ENCODE data around the gene MUC22.

MUC22 gene

DNA sequence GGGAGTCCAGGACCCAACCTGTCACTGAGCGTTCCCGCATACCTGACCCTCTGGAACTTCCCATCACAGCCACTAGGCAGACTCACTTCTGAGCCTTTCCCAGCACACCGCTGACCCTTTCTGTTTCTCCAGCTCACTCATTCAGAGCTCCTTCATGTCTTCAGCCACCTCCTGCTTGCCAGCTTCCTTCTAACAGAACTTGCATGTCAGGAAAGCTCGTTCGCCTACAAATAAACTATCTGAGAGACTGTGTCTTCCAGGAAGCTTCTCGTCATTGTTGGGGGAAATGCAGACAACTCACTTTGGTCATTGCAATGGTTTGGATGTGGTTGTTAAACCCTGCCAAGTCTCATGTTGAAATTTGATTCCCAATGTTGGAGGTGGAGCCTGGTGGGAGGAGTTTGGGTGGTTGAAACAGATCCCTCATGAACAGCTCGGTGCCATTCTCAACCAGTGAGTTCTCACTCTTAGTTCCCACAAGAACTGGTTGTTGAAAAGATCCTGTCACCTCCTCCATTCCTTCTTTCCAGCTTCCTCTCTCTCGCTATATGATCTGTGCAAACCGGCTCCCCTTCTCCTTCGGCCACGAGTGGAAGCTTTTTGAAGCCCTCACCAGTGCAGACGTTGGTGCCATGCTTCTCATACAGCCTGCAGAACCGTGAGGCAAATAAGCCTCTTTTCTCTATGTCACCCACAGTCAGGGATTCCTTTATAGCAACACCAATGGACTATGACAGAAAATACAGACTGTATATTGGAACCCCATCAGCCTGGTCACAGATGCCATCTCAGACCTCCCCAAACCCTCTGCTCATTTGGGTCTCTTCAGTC lies 28.1 kb upstream of the MUC22 start:
- H3K9me3 ChIP-seq (ENCODE audit: insufficient read depth, low read depth, low read length): no peaks in the 10 kb centered on the region
- H2AFZ ChIP-seq (ENCODE audit: low read length): peak overlapping the region; percentile 59
- no peaks in the 10 kb centered on the region for H3K9me2 ChIP-seq (replicated peaks; ENCODE audit: low read depth, low read length)
- H3K4me3 ChIP-seq (ENCODE audit: low read length, poor library complexity, severe bottlenecking): peak overlapping the region; percentile 28
- no peak overlapping the region for H3K9ac ChIP-seq (ENCODE audit: low read depth, low read length, poor library complexity, severe bottlenecking)
- no peak for TF ChIP-seq EZH2phosphoT487 (IDR thresholded peaks at IDR 0.05; ENCODE audit: borderline replicate concordance)
- TF ChIP-seq, protein P1, sequence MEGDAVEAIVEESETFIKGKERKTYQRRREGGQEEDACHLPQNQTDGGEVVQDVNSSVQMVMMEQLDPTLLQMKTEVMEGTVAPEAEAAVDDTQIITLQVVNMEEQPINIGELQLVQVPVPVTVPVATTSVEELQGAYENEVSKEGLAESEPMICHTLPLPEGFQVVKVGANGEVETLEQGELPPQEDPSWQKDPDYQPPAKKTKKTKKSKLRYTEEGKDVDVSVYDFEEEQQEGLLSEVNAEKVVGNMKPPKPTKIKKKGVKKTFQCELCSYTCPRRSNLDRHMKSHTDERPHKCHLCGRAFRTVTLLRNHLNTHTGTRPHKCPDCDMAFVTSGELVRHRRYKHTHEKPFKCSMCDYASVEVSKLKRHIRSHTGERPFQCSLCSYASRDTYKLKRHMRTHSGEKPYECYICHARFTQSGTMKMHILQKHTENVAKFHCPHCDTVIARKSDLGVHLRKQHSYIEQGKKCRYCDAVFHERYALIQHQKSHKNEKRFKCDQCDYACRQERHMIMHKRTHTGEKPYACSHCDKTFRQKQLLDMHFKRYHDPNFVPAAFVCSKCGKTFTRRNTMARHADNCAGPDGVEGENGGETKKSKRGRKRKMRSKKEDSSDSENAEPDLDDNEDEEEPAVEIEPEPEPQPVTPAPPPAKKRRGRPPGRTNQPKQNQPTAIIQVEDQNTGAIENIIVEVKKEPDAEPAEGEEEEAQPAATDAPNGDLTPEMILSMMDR (conservative IDR thresholded peaks at IDR 0.05; ENCODE audit: low read length): peak; percentile 15; the same call in 1 of the 2 replicates
- peaks cover 8% of the 10 kb centered on the region for H3K4me1 ChIP-seq (ENCODE audit: insufficient read depth, low read length, poor library complexity, severe bottlenecking)
- no peaks in the 10 kb centered on the region for H3K79me2 ChIP-seq (ENCODE audit: insufficient read depth, low read length)
- peak overlapping the region; percentile 46 for H3K4me2 ChIP-seq (ENCODE audit: low read depth, low read length, poor library complexity, severe bottlenecking)
- no peaks in the 10 kb centered on the region for H3F3A ChIP-seq (ENCODE audit: low read depth)
- H3K27me3 ChIP-seq (ENCODE audit: insufficient read depth, low read length, poor library complexity, severe bottlenecking): no peaks in the 10 kb centered on the region
- H3K36me3 ChIP-seq (ENCODE audit: insufficient read depth, low read length): no peaks in the 10 kb centered on the region
- H4K20me1 ChIP-seq (ENCODE audit: insufficient read depth, low read length, poor library complexity, severe bottlenecking): no peaks in the 10 kb centered on the region

DNA sequence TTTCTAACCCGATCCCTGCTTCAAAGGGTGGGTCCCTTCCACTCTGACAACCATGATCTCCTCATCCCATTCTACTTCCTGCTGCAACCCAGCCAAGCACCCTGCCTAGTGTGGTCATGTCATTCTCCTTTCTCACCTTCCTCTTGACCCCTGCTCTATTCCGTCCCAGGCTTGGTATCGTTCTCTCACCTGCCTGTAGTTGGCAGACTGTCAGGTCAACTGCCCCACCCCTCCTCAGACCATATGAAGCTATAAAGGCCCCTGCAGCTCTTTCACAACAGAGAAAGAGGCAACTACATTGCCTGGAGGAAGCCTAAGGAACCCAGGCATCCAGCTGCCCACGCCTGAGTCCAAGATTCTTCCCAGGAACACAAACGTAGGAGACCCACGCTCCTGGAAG lies 26.8 kb upstream of the MUC22 start, which contains the start of gene MUC21:
Gene MUC21 (plus strand): TSS at position 280 of the 400 bp plus-strand sequence. CDS start 241 bp downstream, outside the sequence.
- H3K4me2 ChIP-seq (ENCODE audit: low read depth, low read length, poor library complexity, severe bottlenecking): no peak within 1 kb of the TSS
- H3K4me3 ChIP-seq (ENCODE audit: low read length, poor library complexity, severe bottlenecking): no peak within 1 kb of the TSS
- no peaks in the 10 kb centered on the region for H3K27me3 ChIP-seq (ENCODE audit: insufficient read depth, low read length, poor library complexity, severe bottlenecking)
- TF ChIP-seq, protein P1 (conservative IDR thresholded peaks at IDR 0.05; ENCODE audit: low read length): no peak
- TF ChIP-seq EZH2phosphoT487 (IDR thresholded peaks at IDR 0.05; ENCODE audit: borderline replicate concordance): no peak
- no peaks in the 10 kb centered on the region for H3K79me2 ChIP-seq (ENCODE audit: insufficient read depth, low read length)
- H2AFZ ChIP-seq (ENCODE audit: low read length): peak within 1 kb of the TSS; percentile 1; the same call in 1 of the 2 replicates
- no peaks in the 10 kb centered on the region for H3K9me3 ChIP-seq (ENCODE audit: insufficient read depth, low read depth, low read length)
- no peaks in the 10 kb centered on the region for H3F3A ChIP-seq (ENCODE audit: low read depth)
- H3K9ac ChIP-seq (ENCODE audit: low read depth, low read length, poor library complexity, severe bottlenecking): no peak within 1 kb of the TSS
- no peaks in the 10 kb centered on the region for H3K9me2 ChIP-seq (replicated peaks; ENCODE audit: low read depth, low read length)
- H3K36me3 ChIP-seq (ENCODE audit: insufficient read depth, low read length): no peaks in the 10 kb centered on the region
- no peaks in the 10 kb centered on the region for H4K20me1 ChIP-seq (ENCODE audit: insufficient read depth, low read length, poor library complexity, severe bottlenecking)
- peaks cover 8% of the 10 kb centered on the region for H3K4me1 ChIP-seq (ENCODE audit: insufficient read depth, low read length, poor library complexity, severe bottlenecking)

DNA sequence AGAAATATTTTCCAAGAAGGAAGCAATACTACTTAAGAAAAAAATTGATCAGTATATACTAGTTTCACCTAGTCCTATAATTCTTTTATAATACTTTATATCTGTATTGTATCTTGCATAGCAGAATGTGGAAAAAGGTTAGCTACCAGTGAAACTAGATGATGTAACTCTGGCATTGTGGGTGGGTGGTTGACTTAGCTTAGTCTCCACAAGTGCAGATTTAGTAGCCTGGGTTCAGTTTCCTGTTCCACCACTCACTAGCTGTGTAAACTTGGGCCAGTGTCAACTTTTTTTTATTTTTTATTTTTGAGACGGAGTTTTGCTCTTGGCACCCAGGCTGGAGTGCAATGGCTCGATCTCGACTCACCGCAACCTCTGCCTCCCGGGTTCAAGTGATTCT lies 24.8 kb upstream of the MUC22 start:
- Histone ChIP-seq H3K79me2 (ENCODE audit: insufficient read depth, low read length) (no peaks in the 10 kb centered on the region), H3K9me2 (replicated peaks; ENCODE audit: low read depth, low read length) (no peaks in the 10 kb centered on the region), H2AFZ (ENCODE audit: low read length) (no peak overlapping the region), H3K4me3 (ENCODE audit: low read length, poor library complexity, severe bottlenecking) (no peak overlapping the region), H3K4me2 (ENCODE audit: low read depth, low read length, poor library complexity, severe bottlenecking) (no peak overlapping the region), H3K4me1 (ENCODE audit: insufficient read depth, low read length, poor library complexity, severe bottlenecking) (peaks cover 8% of the 10 kb centered on the region), H3K36me3 (ENCODE audit: insufficient read depth, low read length) (no peaks in the 10 kb centered on the region), H3K9me3 (ENCODE audit: insufficient read depth, low read depth, low read length) (no peaks in the 10 kb centered on the region), H3K27me3 (ENCODE audit: insufficient read depth, low read length, poor library complexity, severe bottlenecking) (no peaks in the 10 kb centered on the region), H3K9ac (ENCODE audit: low read depth, low read length, poor library complexity, severe bottlenecking) (no peak overlapping the region), H3F3A (ENCODE audit: low read depth) (no peaks in the 10 kb centered on the region), H4K20me1 (ENCODE audit: insufficient read depth, low read length, poor library complexity, severe bottlenecking) (no peaks in the 10 kb centered on the region)
- no peak for TF ChIP-seq EZH2phosphoT487 (IDR thresholded peaks at IDR 0.05; ENCODE audit: borderline replicate concordance)
- TF ChIP-seq, protein P1 (conservative IDR thresholded peaks at IDR 0.05; ENCODE audit: low read length): no peak
